ENCODE results near the gene ACTN4.

The ACTN4 gene

DNA sequence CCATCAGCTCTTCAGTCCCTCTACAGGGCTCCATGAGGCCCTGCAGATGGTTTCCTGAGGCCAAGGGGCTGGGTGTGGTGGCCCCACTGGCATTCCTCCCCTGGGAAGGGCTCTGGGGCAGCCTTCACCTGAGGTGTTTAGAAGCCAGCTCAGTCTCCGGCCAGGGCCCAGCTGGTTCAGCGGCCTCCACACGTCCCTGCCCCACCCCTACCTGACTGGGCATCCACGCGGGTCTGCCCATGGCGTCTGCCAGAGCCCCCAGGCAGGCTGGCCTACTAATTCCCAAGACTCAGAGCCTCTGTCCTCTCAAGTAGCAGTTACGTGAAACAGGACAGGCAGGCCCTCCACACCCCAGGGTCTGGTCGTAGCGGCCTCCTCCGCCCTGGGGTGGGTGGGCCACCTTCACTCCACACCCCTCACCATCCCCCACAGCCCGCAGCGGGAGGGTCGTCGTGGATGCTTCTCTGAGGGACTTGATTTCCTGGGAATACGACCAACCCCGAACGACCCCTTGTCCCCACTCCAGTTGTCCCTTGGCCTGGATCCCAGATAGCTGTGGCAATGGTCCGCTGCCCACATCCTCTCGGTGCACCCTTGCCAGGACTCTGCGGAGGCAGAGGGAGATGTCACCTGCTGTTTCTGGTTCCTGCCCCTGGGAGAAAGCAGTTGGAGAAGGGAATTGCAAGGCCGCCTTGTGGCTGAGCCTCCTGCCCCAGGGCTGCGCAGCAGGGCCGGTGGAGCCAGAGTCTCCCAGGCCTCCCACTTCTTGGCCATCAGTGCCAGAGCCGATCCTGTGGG is 72.5 kb downstream of the ACTN4 start:
- Histone ChIP-seq H2AFZ (ENCODE audit: low read depth, low read length) (no peak overlapping the region), H3K27me3 (ENCODE audit: low read depth, low read length) (no peaks in the 10 kb centered on the region), H3K4me2 (ENCODE audit: low read length) (peak overlapping the region; percentile 72), H3K79me2 (ENCODE audit: low read length) (no peaks in the 10 kb centered on the region), H3K9ac (ENCODE audit: low read length) (peak overlapping the region; percentile 45), H3K36me3 (replicated peaks; ENCODE audit: low read depth, low read length) (peaks cover 70% of the 10 kb centered on the region), H3K4me3 (ENCODE audit: low read length) (peak overlapping the region; percentile 37), H3K4me1 (ENCODE audit: low read length) (peaks cover 25% of the 10 kb centered on the region), H3K27ac (ENCODE audit: low read length) (peak overlapping the region; percentile 79), H3K9me3 (ENCODE audit: insufficient read depth, low read length) (no peaks in the 10 kb centered on the region), H4K20me1 (ENCODE audit: insufficient read depth, low read length) (no peaks in the 10 kb centered on the region)
- no peak for TF ChIP-seq EZH2phosphoT487 (IDR thresholded peaks at IDR 0.05; ENCODE audit: low read depth)

DNA sequence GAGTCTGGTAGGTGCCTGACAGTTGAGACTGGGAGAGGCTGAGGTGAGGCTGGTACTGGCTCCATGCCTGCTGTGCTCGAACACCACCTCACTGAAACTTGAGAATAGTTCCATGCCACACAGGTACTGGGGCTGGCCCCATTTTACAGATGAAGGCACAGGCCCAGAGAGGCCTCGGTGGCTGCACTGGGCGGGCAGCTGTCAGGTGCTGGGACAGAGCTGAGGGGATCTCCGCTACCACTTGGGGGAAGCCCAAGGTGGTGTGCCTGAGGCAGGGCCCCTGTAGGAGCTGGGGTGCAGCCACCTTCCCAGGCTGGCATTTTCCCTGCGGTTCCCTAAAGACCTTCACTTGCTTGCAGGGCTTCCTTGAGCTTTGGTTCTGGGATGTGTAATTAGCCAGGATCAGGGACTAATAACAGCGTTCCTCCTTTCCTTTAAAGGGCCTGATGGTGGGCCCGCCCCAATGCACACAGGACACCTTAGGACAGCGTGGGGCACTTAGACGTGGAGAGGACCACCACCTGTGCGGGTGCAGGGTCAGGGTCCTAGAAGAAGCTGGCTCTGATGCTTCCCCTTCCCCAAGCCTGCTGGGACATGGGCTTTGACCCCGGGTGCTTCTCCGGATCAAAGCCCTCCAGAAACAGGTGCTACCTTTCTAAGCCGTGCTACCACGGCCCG is 73.2 kb downstream of the ACTN4 start:
- Histone ChIP-seq H3K27me3 (ENCODE audit: low read depth, low read length) (no peaks in the 10 kb centered on the region), H3K27ac (ENCODE audit: low read length) (peak overlapping the region; percentile 79), H4K20me1 (ENCODE audit: insufficient read depth, low read length) (no peaks in the 10 kb centered on the region), H2AFZ (ENCODE audit: low read depth, low read length) (no peak overlapping the region), H3K4me3 (ENCODE audit: low read length) (peak overlapping the region; percentile 37), H3K4me1 (ENCODE audit: low read length) (peaks cover 25% of the 10 kb centered on the region), H3K79me2 (ENCODE audit: low read length) (no peaks in the 10 kb centered on the region), H3K36me3 (replicated peaks; ENCODE audit: low read depth, low read length) (peaks cover 74% of the 10 kb centered on the region), H3K9me3 (ENCODE audit: insufficient read depth, low read length) (no peaks in the 10 kb centered on the region), H3K9ac (ENCODE audit: low read length) (peak overlapping the region; percentile 45; the same call in 1 of the 2 replicates), H3K4me2 (ENCODE audit: low read length) (peak overlapping the region; percentile 72)
- TF ChIP-seq, protein P1, sequence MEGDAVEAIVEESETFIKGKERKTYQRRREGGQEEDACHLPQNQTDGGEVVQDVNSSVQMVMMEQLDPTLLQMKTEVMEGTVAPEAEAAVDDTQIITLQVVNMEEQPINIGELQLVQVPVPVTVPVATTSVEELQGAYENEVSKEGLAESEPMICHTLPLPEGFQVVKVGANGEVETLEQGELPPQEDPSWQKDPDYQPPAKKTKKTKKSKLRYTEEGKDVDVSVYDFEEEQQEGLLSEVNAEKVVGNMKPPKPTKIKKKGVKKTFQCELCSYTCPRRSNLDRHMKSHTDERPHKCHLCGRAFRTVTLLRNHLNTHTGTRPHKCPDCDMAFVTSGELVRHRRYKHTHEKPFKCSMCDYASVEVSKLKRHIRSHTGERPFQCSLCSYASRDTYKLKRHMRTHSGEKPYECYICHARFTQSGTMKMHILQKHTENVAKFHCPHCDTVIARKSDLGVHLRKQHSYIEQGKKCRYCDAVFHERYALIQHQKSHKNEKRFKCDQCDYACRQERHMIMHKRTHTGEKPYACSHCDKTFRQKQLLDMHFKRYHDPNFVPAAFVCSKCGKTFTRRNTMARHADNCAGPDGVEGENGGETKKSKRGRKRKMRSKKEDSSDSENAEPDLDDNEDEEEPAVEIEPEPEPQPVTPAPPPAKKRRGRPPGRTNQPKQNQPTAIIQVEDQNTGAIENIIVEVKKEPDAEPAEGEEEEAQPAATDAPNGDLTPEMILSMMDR (IDR thresholded peaks at IDR 0.05; ENCODE audit: low read depth, low read length): no peak
- no peak for TF ChIP-seq EZH2phosphoT487 (IDR thresholded peaks at IDR 0.05; ENCODE audit: low read depth)

DNA sequence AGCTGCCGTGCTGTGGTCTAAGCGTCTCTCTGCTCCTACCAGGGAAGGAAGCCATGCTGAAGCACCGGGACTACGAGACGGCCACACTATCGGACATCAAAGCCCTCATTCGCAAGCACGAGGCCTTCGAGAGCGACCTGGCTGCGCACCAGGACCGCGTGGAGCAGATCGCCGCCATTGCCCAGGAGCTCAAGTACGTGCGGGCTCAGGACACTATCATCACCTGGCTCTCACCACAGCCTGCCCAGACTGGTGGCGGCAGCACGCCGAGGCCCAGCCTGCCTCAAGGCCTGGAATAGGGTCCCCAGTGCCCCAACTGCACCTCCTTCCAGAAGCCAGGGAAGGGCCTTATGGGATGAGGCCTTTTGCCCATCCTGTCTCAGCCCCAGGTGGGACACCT is 74.0 kb downstream of the ACTN4 start:
- H3K27ac ChIP-seq (ENCODE audit: low read length): 0 out of 2 replicates have a peak overlapping the region, but pooled peaks have one; percentile 79

DNA sequence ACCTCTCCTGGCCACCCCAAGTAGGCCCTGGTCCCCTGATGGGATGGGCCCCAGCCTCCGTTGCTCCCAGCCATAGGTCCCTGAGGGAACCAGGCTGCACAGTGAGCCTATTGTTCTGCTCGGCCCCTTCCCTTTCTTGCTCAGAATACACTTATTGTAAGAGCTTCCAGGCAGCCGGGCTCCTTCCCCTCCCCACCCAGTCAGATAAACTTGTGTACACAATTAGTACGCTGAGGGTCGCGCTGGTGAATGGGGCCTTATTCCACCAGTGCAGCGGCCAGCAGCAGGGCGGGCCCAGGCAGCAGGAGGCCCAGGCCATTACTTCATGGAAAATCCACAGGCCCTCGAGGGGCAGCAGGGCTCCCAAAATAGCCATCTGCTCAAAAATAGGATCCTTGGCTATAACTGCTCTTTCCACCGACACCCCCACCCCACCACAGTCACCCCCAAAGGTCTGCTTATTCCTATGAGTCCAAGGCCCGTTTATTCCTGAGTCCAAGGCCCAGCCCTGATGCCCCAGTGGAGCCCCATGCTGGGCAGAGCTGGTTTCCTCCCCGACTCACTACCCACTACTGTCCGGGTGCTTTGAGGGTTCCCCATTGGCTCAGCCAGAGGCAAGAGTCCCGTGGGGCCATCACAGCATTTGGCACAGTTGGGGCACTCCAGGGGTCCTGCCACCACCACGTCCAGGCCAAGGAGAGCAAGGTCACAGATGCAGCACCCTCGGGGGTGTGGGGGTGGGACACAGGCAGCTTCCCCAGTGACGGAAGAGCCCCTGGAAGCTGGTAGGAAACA is 74.7 kb downstream of the ACTN4 start:
- no peaks in the 10 kb centered on the region for H3K27me3 ChIP-seq (ENCODE audit: low read depth, low read length)
- peaks cover 25% of the 10 kb centered on the region for H3K4me1 ChIP-seq (ENCODE audit: low read length)
- H4K20me1 ChIP-seq (ENCODE audit: insufficient read depth, low read length): no peaks in the 10 kb centered on the region
- peaks cover 73% of the 10 kb centered on the region for H3K36me3 ChIP-seq (replicated peaks; ENCODE audit: low read depth, low read length)
- no peak overlapping the region for H2AFZ ChIP-seq (ENCODE audit: low read depth, low read length)
- H3K4me3 ChIP-seq (ENCODE audit: low read length): no peak overlapping the region
- H3K27ac ChIP-seq (ENCODE audit: low read length): 0 out of 2 replicates have a peak overlapping the region, but pooled peaks have one; percentile 79
- no peaks in the 10 kb centered on the region for H3K79me2 ChIP-seq (ENCODE audit: low read length)
- H3K9me3 ChIP-seq (ENCODE audit: insufficient read depth, low read length): no peaks in the 10 kb centered on the region
- H3K4me2 ChIP-seq (ENCODE audit: low read length): no peak overlapping the region
- TF ChIP-seq, protein P1 (IDR thresholded peaks at IDR 0.05; ENCODE audit: low read depth, low read length): no peak
- no peak for TF ChIP-seq EZH2phosphoT487 (IDR thresholded peaks at IDR 0.05; ENCODE audit: low read depth)
- no peak overlapping the region for H3K9ac ChIP-seq (ENCODE audit: low read length)

More for the DNA sequence above, 74.0 kb downstream of the ACTN4 start:
- Histone ChIP-seq H2AFZ (ENCODE audit: low read depth, low read length) (no peak overlapping the region), H3K27me3 (ENCODE audit: low read depth, low read length) (no peaks in the 10 kb centered on the region), H3K79me2 (ENCODE audit: low read length) (no peaks in the 10 kb centered on the region), H3K36me3 (replicated peaks; ENCODE audit: low read depth, low read length) (peaks cover 78% of the 10 kb centered on the region), H3K9me3 (ENCODE audit: insufficient read depth, low read length) (no peaks in the 10 kb centered on the region), H3K9ac (ENCODE audit: low read length) (no peak overlapping the region), H3K4me3 (ENCODE audit: low read length) (no peak overlapping the region), H3K4me2 (ENCODE audit: low read length) (no peak overlapping the region), H4K20me1 (ENCODE audit: insufficient read depth, low read length) (no peaks in the 10 kb centered on the region), H3K4me1 (ENCODE audit: low read length) (peaks cover 25% of the 10 kb centered on the region)
- TF ChIP-seq, protein P1 (IDR thresholded peaks at IDR 0.05; ENCODE audit: low read depth, low read length): no peak
- TF ChIP-seq EZH2phosphoT487 (IDR thresholded peaks at IDR 0.05; ENCODE audit: low read depth): no peak

Measured in OCI-LY3 (cell line).